ENCODE measurements around the gene WNT6.

WNT6 gene

DNA sequence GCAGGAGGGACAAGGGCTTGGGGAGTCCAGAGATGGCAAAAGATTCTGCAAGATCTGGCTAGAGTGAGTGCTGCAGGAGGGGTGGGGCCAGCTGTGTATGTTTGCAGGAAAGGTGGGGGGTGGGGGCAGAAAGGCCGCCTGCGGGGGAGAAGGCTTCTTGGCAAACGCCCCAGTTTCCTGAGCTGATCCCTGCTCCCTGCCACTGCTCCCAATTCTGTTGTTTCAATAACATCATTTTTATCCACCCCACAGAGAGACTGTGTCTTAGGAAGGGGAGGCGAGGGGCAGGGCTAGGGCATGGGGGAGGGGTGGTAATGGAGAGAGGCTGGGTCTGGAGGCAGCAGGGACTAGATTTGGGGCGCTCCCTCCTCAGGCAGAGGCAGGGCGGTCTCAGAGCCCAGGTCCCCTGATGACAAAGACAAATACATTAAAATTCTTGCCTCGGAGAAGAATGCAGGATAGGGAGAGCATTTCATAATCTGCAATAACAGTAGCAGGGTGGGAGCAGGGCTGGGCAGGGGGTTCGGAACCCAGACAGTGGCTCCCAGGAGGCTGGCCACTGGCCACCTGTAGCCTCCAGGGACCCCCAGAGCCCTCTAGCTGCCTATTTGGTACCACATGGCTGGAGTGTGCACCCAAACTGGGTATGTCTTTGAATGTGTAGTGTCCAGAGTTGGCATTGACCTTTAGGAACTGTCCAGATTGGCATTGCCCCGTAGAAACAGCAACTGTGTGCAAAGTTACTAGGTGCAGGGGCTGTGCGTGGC is 2.1 kb upstream of the WNT6 start:
- peak; percentile 8 for DNase-seq (ENCODE audit: low spot score)

GRCh38 chr2:218858138-218858445 is 1.5 kb upstream of the WNT6 start:
- DNase-seq (ENCODE audit: low spot score) = no peak

DNA sequence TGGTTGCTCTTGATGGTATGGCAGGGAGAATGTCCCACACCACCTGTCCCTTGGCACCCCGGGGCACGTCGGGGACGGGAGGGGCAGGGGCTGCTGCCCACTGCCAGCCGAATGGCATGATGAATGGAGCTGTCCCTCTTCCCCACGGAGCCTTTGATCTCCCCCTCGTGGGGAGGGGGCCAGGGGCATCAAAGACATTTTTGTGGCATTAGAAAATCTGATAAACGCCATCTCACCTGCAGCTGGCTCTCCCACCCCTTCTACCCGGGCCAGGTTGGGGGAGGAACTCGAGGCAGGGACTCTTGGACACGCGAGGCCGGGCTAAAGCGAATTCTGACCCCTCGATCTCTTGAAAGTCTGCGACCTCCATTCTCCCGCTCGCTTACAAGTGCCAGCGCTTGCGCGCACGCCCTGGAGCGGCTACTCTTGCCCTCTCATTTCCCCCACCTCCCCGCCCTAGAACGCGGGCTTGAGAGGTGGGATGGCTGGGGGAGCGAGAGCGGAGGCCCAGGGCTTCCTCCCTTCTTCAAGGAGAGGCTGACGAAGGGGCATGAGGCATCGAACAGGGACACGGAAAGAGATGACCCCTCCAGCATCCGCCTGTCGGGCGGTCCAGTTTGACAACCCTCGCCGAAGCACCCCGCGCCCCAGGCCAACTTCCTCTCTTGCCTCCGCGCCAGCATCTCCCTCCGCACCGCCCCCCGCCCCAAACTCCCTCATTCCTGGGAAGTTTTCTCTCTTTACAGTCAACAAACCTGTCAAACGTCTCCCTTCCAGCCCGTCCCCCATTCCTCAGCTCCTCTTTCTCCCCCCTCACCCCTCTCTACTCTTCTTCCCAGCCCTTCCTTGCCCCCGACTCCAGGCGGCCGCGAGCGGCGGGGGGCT is 692 bp upstream of the WNT6 start:
- DNase-seq (ENCODE audit: low spot score) = no peak

DNA sequence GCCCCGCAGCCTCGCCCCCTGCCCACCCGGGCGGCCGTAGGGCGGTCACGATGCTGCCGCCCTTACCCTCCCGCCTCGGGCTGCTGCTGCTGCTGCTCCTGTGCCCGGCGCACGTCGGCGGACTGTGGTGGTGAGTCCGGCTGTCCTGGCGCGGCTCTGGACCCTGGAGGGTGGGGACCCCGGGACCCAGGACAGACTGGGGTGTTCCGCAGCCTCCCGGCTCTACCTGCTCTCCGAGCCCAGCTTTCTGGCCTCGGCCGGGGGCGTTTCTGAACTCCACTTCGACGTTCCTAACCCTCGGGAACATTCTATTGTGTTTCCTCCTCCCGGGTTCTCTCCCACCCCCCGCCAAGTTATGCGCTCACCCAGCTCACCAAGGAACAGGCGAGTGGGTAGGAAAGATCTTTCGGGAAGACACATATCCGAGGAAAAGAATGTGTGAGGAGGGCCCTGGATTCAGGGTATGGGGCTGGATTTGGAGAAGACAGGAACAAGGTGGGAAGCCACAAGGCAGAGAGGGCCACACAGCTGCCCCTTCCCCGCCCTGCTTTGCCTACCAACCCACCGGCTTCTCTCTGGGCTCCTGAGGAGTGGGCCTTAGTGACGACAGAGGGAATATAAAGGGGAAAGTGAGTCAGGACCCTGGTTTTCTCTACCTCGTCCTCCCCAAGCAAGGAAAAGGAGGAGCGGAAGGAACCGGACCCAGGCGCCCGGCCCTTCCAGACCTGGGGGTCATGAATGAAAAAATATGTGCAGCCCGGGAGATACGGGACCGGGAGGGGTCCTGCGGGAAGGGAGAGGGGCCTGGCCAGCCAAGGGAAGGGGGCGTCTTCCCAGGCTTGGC is 605 bp downstream of the WNT6 start:
- DNase-seq (ENCODE audit: low spot score) = peak; percentile 20

- peak; percentile 90 for DNase-seq (ENCODE audit: low spot score)
Observed at GRCh38 chr2:218860950-218861381, 1.4 kb downstream of the WNT6 start.

DNA sequence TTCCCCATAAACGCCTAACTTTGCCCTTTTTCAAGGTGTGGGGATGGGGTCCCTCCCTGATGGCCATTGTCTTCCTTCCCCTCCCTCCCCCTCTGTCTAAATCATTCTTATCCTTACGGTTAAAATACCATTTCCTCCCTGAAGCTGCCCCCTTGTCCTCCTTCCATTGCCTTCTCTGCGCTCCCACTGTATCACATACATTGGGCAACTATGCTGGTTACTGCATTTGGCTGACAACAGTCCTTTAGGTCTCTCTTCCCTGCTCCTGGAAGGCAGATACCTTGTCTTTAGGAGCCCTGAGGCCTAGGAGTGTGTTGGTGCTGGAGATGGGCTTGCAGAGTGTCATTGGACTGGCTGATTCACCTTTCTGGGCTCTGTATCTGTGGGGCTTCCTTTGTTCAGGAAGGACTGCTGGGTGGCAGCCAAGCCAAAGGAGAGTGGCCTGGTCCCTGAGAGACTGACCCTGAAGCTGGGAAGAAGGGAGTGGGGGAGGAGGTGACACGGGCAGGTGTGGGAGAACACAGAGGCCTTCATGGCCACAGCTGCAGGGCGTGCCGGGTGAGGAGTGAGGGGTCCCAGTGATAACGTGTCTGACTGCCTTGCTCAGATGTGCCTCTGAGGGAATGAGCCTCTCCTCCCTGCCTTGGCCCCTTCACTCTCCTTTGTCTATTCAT is 2.2 kb downstream of the WNT6 start:
- no peak for DNase-seq (ENCODE audit: low spot score)

DNA sequence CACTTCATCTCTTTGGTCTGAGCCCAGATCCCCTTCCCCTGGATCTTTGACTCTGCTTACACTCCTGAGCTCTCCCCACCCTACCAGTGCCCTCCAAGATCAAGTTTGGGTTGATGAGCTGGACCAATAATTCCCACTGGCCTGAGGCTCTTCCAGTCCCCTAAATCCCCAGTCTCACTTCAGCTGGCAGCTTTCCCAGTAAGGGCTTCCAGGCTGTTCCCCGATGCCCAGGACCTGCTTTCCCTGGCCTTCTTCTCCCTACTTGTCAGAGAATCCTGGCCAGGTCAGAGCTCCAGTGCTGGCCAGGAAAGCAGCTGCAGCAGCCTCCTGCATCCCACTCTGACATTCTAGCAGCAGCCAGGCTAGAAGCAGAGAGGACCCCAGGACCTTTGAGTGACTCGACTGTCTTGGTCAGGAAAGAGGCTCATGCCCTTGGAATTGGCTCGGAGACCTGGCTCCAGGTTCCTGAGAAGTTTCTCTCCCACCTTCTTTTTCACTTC is 3.5 kb downstream of the WNT6 start:
- DNase-seq (ENCODE audit: low spot score) = no peak

GRCh38 chr2:218865396-218865795 is 5.8 kb downstream of the WNT6 start:
- no peak for DNase-seq (ENCODE audit: low spot score)

DNA sequence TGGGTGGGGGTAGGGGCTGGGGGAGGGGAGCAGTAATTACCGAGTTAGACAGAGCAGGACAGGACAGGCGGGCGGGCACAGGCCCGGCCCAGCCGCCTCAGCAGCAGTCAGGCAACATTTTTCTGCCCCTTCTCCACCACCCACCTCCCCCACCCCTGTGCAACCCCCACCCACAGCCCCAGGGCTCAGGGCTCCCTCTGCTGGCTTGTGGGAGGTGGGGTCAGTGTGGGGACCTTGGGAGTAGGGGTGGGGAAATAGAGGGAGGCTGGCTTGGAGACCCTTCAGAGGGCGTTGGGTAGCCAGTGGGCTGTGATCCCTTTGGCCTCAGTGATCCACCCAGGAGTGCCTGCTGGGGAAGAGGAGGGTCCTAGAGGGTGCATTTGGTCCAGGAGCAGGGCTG is 6.4 kb downstream of the WNT6 start:
- DNase-seq (ENCODE audit: low spot score) = no peak

- DNase-seq (ENCODE audit: low spot score) = no peak
Observed at GRCh38 chr2:218867900-218868299, 8.3 kb downstream of the WNT6 start.

DNA sequence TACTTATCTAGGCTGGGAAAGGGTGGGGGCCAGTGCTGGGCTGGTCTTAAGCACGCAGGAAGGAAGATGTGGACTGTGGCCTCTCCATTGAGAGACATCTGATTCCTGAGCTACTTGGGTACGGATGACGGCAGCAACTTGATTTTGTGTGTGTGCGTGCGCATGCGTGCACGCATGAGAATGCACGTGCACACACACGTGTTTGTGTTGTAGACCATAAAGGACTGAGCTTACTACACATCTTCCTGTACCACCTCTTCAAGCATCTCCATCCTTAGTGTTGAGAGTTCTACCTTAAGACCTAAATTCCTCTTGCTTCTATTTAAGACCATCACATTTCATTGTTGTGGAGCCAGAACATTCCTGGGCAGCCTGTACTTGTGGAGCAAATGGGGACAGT is 9.5 kb downstream of the WNT6 start:
- no peak for DNase-seq (ENCODE audit: low spot score)

- DNase-seq (ENCODE audit: low spot score) = no peak
Observed at GRCh38 chr2:218870984-218871344, 11.4 kb downstream of the WNT6 start.

GRCh38 chr2:218871345-218872302 is 12.0 kb downstream of the WNT6 start:
- no peak for DNase-seq (ENCODE audit: low spot score)

GRCh38 chr2:218872645-218873358 is 13.2 kb downstream of the WNT6 start:
- DNase-seq (ENCODE audit: low spot score) = no peak

- peak; percentile 69 for DNase-seq (ENCODE audit: low spot score)
Observed at GRCh38 chr2:218873359-218874194, 14.0 kb downstream of the WNT6 start.

DNA sequence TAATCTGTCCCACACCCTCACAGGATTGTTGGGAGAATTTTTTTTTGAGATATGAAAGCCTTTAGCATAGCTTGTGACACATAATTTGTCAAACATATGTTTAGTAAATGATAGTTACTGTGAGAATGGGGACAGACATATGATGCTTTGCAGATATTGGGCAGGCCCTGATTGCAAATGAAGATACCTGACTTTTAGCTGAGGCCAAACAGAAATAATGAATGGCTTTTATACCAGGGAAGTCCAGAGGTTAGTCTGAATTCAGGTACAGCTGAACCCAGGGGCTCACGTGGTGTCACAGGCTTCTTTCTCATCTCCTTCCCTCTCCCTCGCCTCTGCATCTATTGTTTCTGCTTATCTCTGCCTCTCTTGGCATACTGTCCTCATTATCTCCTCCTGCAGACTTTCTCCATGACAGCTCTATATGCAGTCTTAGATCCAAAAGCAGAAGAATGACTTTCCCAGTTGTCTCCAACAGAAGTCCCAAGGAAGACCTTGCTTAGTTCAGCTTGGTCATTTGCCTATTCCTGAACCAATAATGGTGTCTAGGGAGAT is 16.2 kb downstream of the WNT6 start:
- DNase-seq (ENCODE audit: low spot score) = no peak

DNA sequence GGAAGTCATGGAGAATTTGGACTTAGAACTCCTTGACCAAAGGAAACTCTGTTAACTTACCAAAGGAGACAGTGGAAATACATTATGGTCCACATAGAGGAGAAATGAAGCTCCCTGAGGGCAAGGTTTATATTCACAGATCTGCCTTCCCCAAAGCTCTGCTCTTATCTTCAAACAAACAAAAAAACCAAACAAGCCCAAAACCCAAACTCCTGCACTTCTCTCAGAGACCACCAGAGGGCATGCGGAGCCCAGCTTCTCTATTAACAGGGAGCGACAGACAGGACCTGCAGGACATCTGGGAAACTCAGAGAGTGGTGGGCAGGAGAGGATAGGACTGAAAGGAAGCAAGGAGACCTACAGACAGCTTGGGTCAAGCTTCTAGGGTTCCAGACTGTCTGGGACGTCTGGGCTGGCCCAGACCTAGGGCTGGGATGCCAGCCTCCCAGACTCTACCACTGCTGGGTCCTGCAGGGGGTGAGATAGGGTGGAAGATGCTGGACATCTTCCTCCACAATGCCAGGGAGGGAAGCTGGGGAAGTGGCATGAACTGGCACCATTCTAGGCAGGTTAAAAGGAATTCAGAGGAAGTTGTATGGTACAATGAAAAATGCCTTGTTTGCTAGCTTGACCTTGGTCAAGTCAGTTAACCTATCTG is 17.1 kb downstream of the WNT6 start:
- peak; percentile 68 for DNase-seq (ENCODE audit: low spot score)

DNA sequence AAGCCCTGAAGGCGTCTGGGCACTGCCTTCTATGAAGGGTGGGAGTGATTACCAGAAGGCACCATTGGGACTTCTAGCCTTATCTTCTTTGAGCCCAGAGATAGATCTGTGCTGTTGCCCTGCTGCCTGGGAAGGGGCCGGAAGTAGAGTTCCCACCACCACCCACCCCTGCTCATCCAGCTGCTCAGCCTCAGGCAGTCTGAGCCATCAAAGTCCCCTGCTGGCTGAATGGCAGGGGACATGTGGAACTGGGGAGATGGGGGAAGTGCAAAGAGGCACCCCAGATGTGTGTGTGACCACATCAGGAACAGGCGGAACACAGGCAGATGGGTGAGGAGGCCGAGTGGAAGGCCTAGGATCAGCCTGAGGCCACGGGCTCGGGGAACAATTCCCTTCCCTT is 17.7 kb downstream of the WNT6 start:
- no peak for DNase-seq (ENCODE audit: low spot score)
